SU-DHL-6 (cell line): Measurements from ENCODE around the gene CELSR3.

Source experiments
- H2AFZ ChIP-seq: fragments of 200-600 bp; sonication (generic); 2 replicates; pipeline ENCODE4 v1.6.1; 2014; ENCODE audit warnings: low read depth, mild to moderate bottlenecking, moderate library complexity, mixed read lengths, antibody characterized with exemption, low read length; ENCODE audit not compliant: severe bottlenecking
- H3F3A ChIP-seq: fragments of 200-600 bp; shearing (Covaris generic); 2 replicates; pipeline ENCODE4 v1.6.0; 2016; ENCODE audit warnings: antibody characterized with exemption, mild to moderate bottlenecking; ENCODE audit not compliant: insufficient read depth
- H3K27ac ChIP-seq: fragments of 200-600 bp; sonication (generic); 2 replicates; pipeline ENCODE4 v1.5.1; 2016; ENCODE audit warnings: low read depth, mild to moderate bottlenecking, low read length, moderate library complexity, mixed read lengths
- H3K27me3 ChIP-seq: fragments of 200-600 bp; sonication (generic), shearing (Covaris generic); 2 replicates; pipeline ENCODE4 v1.6.0; 2014; ENCODE audit warnings: mild to moderate bottlenecking, low read length
- H3K36me3 ChIP-seq: fragments of 200-600 bp; sonication (generic); 2 replicates; pipeline ENCODE4 v1.6.1; 2014; ENCODE audit warnings: mild to moderate bottlenecking, low read length, mixed read lengths
- H3K4me2 ChIP-seq: fragments of 300-600, 200-600 bp; shearing (Covaris generic), sonication (generic); 2 replicates; pipeline ENCODE4 v1.6.0; 2014; ENCODE audit warnings: low read length, low read depth, mild to moderate bottlenecking; ENCODE audit not compliant: poor library complexity, severe bottlenecking
- H3K4me3 ChIP-seq: fragments of 200-600 bp; sonication (generic); 2 replicates; pipeline ENCODE4 v1.5.1; 2014; ENCODE audit warnings: antibody characterized with exemption, low read length, mild to moderate bottlenecking, mixed read lengths; ENCODE audit not compliant: insufficient read depth, poor library complexity, severe bottlenecking
- H3K79me2 ChIP-seq: fragments of 200-600 bp; sonication (generic); 2 replicates; pipeline ENCODE4 v1.6.1; 2014; ENCODE audit warnings: mild to moderate bottlenecking, low read length, moderate library complexity; ENCODE audit not compliant: insufficient read depth
- H3K9ac ChIP-seq: fragments of 200-600 bp; sonication (generic); 2 replicates; pipeline ENCODE4 v1.7.0; 2014; ENCODE audit warnings: mild to moderate bottlenecking, low read length
- H3K9me2 ChIP-seq: fragments of 200-600 bp; sonication (generic); replicated peaks from 2 replicates; pipeline ENCODE4 v1.6.1; 2014; ENCODE audit warnings: low read length; ENCODE audit not compliant: insufficient read depth
- H3K9me3 ChIP-seq: fragments of 200-600 bp; sonication (generic); 2 replicates; pipeline ENCODE4 v1.6.1; 2014; ENCODE audit warnings: low read length, mixed read lengths; ENCODE audit not compliant: insufficient read depth
- H4K20me1 ChIP-seq: fragments of 200-600 bp; sonication (generic); 2 replicates; pipeline ENCODE4 v1.6.1; 2014; ENCODE audit warnings: low read depth, mild to moderate bottlenecking, antibody characterized with exemption, low read length, moderate library complexity, mixed read lengths
- CTCF ChIP-seq: fragments of 200-600 bp; sonication (generic); IDR thresholded peaks from one replicate; pipeline ENCODE4 v1.5.1; 2017; ENCODE audit warnings: antibody characterized with exemption, mild to moderate bottlenecking, low read length, moderate library complexity; ENCODE audit not compliant: insufficient read depth, poor library complexity, severe bottlenecking
- EZH2phosphoT487 ChIP-seq: fragments of 200-600 bp; sonication (generic), shearing (Covaris generic); conservative IDR thresholded peaks from 2 replicates; pipeline ENCODE4 v1.6.1; 2018; ENCODE audit warnings: mild to moderate bottlenecking, antibody characterized with exemption, low read length, moderate library complexity, mixed read lengths

Gene CELSR3

GRCh38 chr3:48698891-48699290 lies 36.2 kb upstream of the CELSR3 start:
- Histone ChIP-seq H3K4me3 (no peak overlapping the region), H3K4me2 (no peak overlapping the region), H2AFZ (no peak overlapping the region), H3K9me3 (no peaks in the 10 kb centered on the region), H3F3A (no peaks in the 10 kb centered on the region), H3K9me2 (no peaks in the 10 kb centered on the region), H3K9ac (no peak overlapping the region), H4K20me1 (peaks cover 17% of the 10 kb centered on the region), H3K27me3 (no peaks in the 10 kb centered on the region), H3K27ac (no peak overlapping the region), H3K36me3 (peaks cover 15% of the 10 kb centered on the region; the same call in 1 of the 2 replicates), H3K79me2 (peaks cover 89% of the 10 kb centered on the region)
- no peak for TF ChIP-seq EZH2phosphoT487
- TF ChIP-seq CTCF = no peak

- no peak for TF ChIP-seq CTCF
- no peak for TF ChIP-seq EZH2phosphoT487
- no peak overlapping the region for H3K9ac ChIP-seq
- H4K20me1 ChIP-seq = peaks cover 16% of the 10 kb centered on the region
- H3K79me2 ChIP-seq = peaks cover 80% of the 10 kb centered on the region
- no peak overlapping the region for H3K27ac ChIP-seq
- no peak overlapping the region for H3K4me2 ChIP-seq
- H3K9me3 ChIP-seq = no peaks in the 10 kb centered on the region
- no peaks in the 10 kb centered on the region for H3K27me3 ChIP-seq
- H2AFZ ChIP-seq = no peak overlapping the region
- H3K4me3 ChIP-seq = no peak overlapping the region
- H3K9me2 ChIP-seq = no peaks in the 10 kb centered on the region
- peaks cover 23% of the 10 kb centered on the region; the same call in 1 of the 2 replicates for H3K36me3 ChIP-seq
- no peaks in the 10 kb centered on the region; the same call in 1 of the 2 replicates for H3F3A ChIP-seq
Observed at GRCh38 chr3:48697952-48698351, 35.3 kb upstream of the CELSR3 start.

GRCh38 chr3:48696601-48697000 lies 33.9 kb upstream of the CELSR3 start:
- H3K4me3 ChIP-seq = no peak overlapping the region
- H3F3A ChIP-seq = no peaks in the 10 kb centered on the region; the same call in 1 of the 2 replicates
- peaks cover 8% of the 10 kb centered on the region for H4K20me1 ChIP-seq
- H3K36me3 ChIP-seq = peaks cover 25% of the 10 kb centered on the region; the same call in 1 of the 2 replicates
- no peaks in the 10 kb centered on the region for H3K9me2 ChIP-seq
- H3K9ac ChIP-seq = no peak overlapping the region
- H3K27ac ChIP-seq = no peak overlapping the region
- TF ChIP-seq EZH2phosphoT487 = no peak
- no peak for TF ChIP-seq CTCF
- H2AFZ ChIP-seq = no peak overlapping the region
- no peaks in the 10 kb centered on the region for H3K9me3 ChIP-seq
- H3K27me3 ChIP-seq = no peaks in the 10 kb centered on the region
- H3K4me2 ChIP-seq = no peak overlapping the region
- H3K79me2 ChIP-seq = peaks cover 67% of the 10 kb centered on the region
